Fibroblast of pulmonary artery (primary cell): ENCODE results near the gene PRIM2.
"Not testable (repeated sequence)": the region's sequence is repeated elsewhere in the genome, so short reads cannot be mapped to it uniquely, and the experiment has no call there.

Experiments used
- DNase-seq: peaks from one replicate; pipeline ENCODE4 v3.0.0-alpha.2; 2010; ENCODE audit warnings: low read depth
- H3K4me3 ChIP-seq: replicated peaks from 2 replicates; pipeline ENCODE4 v1.5.1; 2011; ENCODE audit warnings: low read depth, mild to moderate bottlenecking, control low read depth, low read length, moderate library complexity
- TF ChIP-seq, protein P1 (sequence below): IDR thresholded peaks from 2 replicates; pipeline ENCODE4 v1.5.1; 2011; ENCODE audit warnings: mild to moderate bottlenecking, control low read depth, low read length, inconsistent platforms; ENCODE audit errors: missing control alignments

PRIM2 gene

DNA sequence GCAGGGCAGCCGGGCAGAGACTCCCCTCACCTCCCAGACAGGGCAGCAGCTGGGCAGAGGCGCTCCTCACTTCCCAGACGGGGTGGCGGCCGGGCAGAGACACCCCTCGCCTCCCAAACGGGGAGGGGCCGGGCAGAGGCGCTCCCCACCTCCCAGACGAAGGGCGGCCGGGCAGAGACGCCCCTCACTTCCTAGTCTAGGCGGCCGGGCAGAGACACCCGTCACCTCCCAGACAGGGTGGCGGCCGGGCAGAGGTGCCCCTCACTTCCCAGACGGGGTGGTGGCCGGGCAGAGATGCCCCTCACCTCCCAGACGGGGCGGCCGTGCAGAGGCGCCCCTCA is 6.6 kb upstream of the PRIM2 start:
- no peak for DNase-seq
- TF ChIP-seq, protein P1, sequence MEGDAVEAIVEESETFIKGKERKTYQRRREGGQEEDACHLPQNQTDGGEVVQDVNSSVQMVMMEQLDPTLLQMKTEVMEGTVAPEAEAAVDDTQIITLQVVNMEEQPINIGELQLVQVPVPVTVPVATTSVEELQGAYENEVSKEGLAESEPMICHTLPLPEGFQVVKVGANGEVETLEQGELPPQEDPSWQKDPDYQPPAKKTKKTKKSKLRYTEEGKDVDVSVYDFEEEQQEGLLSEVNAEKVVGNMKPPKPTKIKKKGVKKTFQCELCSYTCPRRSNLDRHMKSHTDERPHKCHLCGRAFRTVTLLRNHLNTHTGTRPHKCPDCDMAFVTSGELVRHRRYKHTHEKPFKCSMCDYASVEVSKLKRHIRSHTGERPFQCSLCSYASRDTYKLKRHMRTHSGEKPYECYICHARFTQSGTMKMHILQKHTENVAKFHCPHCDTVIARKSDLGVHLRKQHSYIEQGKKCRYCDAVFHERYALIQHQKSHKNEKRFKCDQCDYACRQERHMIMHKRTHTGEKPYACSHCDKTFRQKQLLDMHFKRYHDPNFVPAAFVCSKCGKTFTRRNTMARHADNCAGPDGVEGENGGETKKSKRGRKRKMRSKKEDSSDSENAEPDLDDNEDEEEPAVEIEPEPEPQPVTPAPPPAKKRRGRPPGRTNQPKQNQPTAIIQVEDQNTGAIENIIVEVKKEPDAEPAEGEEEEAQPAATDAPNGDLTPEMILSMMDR, result no peak
- no peak overlapping the region for H3K4me3 ChIP-seq

DNA sequence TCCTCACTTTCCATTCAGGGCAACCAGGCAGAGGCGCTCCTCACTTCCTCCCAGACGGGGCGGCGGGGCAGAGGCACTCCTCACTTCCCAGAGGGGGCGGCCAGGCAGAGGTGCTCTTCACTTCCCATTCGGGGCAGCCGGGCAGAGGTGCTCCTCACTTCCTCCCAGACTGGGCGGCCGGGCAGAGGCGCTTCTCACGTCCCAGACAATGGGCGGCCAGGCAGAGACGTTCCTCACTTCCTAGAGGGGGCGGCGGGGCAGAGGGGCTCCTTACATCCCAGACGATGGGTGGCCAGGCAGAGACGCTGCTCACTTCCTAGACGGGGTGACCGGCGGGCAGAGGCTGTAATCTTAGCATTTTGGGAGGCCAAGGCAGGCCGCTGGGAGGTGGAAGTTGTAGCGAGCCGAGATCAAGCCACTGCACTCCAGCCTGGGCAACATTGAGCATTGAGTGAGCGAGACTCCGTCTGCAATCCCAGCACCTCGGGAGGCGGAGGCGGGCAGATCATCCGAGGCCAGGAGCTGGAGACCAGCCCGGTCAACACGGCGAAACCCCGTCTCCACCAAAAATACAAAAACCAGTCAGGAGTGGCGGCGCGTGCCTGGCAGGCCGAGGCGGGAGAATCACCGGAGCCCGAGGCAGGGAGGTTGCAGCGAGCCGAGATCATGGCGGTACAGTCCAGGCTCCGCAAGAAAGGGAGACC is 6.0 kb upstream of the PRIM2 start:
- DNase-seq, result not testable (repeated sequence)

DNA sequence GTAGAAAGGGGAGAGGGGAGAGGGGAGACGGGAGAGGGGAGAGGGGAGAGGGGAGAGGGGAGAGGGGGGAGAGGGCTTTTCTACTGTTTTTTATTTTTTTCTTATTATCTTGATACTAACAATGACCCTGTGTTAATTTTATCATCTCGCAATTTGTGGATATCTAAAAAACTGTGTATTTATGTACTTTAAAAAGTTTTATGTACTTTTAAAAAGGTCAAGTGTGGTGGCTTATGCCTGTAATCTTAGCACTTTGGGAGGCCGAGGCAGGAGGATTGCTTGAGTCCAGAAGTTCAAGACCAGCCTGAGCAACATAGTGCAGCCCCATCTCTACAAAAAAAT is 5.5 kb upstream of the PRIM2 start:
- DNase-seq, result no peak
- H3K4me3 ChIP-seq, result no peak overlapping the region
- TF ChIP-seq, protein P1, result no peak

More for the DNA sequence above, 6.0 kb upstream of the PRIM2 start:
- not testable (repeated sequence) for H3K4me3 ChIP-seq

DNA sequence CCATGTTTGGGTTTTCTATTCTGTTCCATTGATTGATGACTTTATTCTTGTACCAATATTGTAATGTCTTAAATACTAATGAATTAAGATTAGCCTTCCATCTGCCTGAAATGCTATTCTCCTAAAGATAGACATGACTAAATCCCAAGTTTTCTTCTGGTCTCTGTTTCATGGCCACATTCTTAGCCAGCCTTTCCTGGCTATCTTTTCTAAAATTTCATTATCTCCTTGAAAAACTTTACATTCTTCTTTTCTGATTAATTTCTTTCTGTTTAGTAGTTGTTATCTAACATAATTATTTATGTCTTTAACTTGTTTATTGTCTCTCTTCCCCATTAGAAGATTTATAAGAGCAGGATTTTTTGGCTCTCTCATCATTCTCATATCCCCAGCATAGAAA is 4.4 kb upstream of the PRIM2 start:
- H3K4me3 ChIP-seq, result no peak overlapping the region
- TF ChIP-seq, protein P1, result no peak
- DNase-seq, result no peak

DNA sequence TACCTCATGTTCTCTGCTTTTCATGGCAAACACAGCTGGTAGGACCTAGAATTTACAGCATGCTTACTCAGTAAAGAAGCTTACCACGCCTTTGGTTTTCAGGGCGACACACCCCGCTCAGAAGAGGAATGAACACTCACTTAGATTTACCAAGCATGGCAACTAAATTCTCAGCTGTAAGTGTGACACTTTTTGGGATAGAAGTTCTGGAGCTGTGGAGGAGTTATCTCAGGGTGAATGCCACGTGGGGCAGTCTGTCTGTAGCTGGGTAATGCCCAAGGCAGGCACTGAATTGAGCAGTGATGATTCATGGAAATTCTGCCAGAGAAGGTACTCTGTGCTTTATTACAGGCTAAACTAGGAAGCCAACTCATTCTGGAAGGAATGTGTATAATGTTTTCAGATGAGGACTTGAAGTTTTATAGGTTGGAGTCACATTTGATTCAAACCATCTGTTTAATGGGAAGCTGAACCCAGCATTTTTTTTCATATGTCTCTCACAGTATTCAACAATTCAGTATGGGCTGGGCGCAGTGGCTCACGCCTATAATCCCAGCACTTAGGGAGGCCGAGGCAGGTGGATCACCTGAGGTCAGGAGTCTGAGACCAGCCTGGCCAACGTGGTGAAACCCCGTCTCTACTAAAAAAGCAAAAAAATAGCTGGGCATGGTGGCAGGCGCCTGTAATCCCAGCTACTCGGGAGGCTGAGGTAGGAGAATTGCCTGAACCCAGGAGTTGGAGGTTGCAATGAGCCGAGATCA is 3.5 kb upstream of the PRIM2 start:
- TF ChIP-seq, protein P1, result no peak
- DNase-seq, result peak; percentile 96
- peak overlapping the region; percentile 0 for H3K4me3 ChIP-seq

DNA sequence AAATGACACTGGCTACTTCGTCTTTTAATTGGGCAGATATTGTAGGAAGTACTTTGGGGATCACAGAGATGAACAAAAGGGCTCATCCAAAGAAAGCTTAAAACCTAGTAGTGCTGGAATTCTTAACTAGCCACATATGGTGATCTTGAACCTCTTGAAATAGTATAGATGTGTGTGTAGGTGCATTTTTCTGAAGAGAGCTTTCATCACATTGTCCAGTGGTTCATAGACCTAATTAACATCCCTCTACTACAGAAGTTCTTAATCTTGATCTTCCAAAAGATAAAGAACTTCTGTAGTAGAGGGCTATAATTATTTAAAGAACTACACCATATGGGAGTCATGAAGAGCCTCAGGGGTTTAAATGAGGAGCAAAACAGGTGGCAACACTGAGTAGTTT is 2.3 kb upstream of the PRIM2 start:
- H3K4me3 ChIP-seq, result no peak overlapping the region
- TF ChIP-seq, protein P1, result no peak
- no peak for DNase-seq

DNA sequence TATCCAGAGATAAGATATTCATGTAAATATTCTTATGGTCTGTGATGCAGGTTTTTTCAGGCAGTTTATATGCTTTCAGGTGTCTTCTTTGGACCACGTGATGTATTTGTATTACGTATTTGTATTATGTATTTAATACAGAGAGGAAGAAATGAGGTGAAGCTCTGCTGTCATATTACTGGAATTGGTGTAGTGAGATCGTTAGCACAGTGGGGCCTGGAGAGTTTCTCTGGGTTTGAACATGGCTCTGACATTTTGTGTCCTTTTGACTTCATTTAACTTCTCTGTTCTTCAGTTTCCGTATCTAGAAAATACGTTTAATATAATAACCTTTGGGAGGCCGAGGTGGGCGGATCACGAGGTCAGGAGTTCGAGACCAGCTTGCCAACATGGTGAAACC is 1.6 kb upstream of the PRIM2 start:
- no peak for DNase-seq
- H3K4me3 ChIP-seq, result no peak overlapping the region
- TF ChIP-seq, protein P1, result no peak
